ENCODE measurements around the gene GLRA1.
"Not testable (repeated sequence)": the region's sequence is repeated elsewhere in the genome, so short reads cannot be mapped to it uniquely, and the experiment has no call there.

The GLRA1 gene

GRCh38 chr5:151864061-151864748 is 60.4 kb downstream of the GLRA1 start:
- no peak for TF ChIP-seq CTCF (IDR thresholded peaks at IDR 0.05; ENCODE audit: low read depth, low read length, missing control alignments)
- H3K4me3 ChIP-seq (replicated peaks; ENCODE audit: low read depth, low read length) = no peak overlapping the region
- no peak for DNase-seq (ENCODE audit: extremely low read depth, low read depth)

- TF ChIP-seq CTCF (IDR thresholded peaks at IDR 0.05; ENCODE audit: low read depth, low read length, missing control alignments) = no peak
- DNase-seq (ENCODE audit: extremely low read depth, low read depth) = no peak
- H3K4me3 ChIP-seq (replicated peaks; ENCODE audit: low read depth, low read length) = no peak overlapping the region
These were observed 61.1 kb downstream of the GLRA1 start for GRCh38 chr5:151863566-151863965.

GRCh38 chr5:151862811-151863472 is 61.7 kb downstream of the GLRA1 start:
- DNase-seq (ENCODE audit: extremely low read depth, low read depth) = no peak

DNA sequence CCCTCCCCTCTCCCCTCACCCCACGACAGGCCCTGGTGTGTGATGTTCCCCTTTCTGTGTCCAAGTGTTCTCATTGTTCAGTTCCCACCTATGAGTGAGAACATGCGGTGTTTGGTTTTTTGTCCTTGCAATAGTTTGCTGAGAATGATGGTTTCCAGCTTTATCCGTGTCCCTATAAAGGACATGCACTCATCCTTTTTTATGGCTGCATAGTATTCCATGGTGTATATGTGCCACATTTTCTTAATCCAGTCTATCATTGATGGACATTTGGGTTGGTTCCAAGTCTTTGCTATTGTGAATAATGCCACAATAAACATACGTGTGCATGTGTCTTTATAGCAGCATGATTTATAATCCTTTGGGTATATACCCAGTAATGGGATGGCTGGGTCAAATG is 63.8 kb downstream of the GLRA1 start:
- not testable (repeated sequence) for H3K4me3 ChIP-seq (replicated peaks; ENCODE audit: low read depth, low read length); DNase-seq (ENCODE audit: extremely low read depth, low read depth)

More at GRCh38 chr5:151862811-151863472, 61.7 kb downstream of the GLRA1 start:
- no peak for TF ChIP-seq CTCF (IDR thresholded peaks at IDR 0.05; ENCODE audit: low read depth, low read length, missing control alignments)
- H3K4me3 ChIP-seq (replicated peaks; ENCODE audit: low read depth, low read length) = no peak overlapping the region

- no peak for DNase-seq (ENCODE audit: extremely low read depth, low read depth)
- H3K4me3 ChIP-seq (replicated peaks; ENCODE audit: low read depth, low read length) = no peak overlapping the region
- TF ChIP-seq CTCF (IDR thresholded peaks at IDR 0.05; ENCODE audit: low read depth, low read length, missing control alignments) = no peak
These were observed 67.8 kb downstream of the GLRA1 start for GRCh38 chr5:151856861-151857260.

DNA sequence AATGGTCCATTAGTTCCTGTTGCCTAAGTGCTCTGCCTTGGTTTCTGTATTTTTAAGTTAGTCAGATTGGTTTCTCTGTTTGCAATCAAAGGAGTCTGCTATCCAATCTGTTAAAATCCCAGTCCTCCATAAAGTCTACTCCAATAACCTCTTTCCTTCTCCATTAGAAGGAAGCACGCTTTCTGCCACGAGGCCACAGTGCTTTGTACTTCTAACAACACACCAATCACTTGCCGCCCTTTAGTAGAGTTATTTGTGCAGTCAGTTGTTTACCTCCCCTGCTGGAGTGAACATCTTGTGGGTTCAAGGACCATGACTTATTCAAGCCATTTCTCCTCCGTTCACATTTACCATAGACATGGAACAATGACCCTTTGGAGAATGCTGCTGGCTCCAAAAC is 69.0 kb downstream of the GLRA1 start:
- no peak for TF ChIP-seq CTCF (IDR thresholded peaks at IDR 0.05; ENCODE audit: low read depth, low read length, missing control alignments)
- DNase-seq (ENCODE audit: extremely low read depth, low read depth) = no peak
- no peak overlapping the region for H3K4me3 ChIP-seq (replicated peaks; ENCODE audit: low read depth, low read length)

- H3K4me3 ChIP-seq (replicated peaks; ENCODE audit: low read depth, low read length) = no peak overlapping the region
- DNase-seq (ENCODE audit: extremely low read depth, low read depth) = no peak
- no peak for TF ChIP-seq CTCF (IDR thresholded peaks at IDR 0.05; ENCODE audit: low read depth, low read length, missing control alignments)
These were observed 76.8 kb downstream of the GLRA1 start for GRCh38 chr5:151847871-151848270.

Data from HFF-Myc (cell line).